Astrocyte of the spinal cord (primary cell): ENCODE measurements around the gene SENP2.
A peak's percentile ranks its signal among the peaks of the same experiment; 100 is the strongest.
"Not testable (repeated sequence)": the region's sequence is repeated elsewhere in the genome, so short reads cannot be mapped to it uniquely, and the experiment has no call there.

Experiments used
- DNase-seq: peaks from one replicate; pipeline ENCODE4 v3.0.0; 2011; ENCODE audit warnings: low read depth, low spot score
- H3K4me3 ChIP-seq: 2 replicates; pipeline ENCODE4 v1.5.1; 2011; ENCODE audit warnings: low read depth, mild to moderate bottlenecking, low read length, moderate library complexity
- in situ Hi-C: cut with HindIII; loops from 2 replicates; pipeline ENCODE4 v1.10.0; 2017; ENCODE audit warnings: low sequenced_read_pairs
- TF ChIP-seq, protein P1 (sequence below): IDR thresholded peaks from 2 replicates; pipeline ENCODE4 v1.5.1; 2012; ENCODE audit warnings: low read depth, mild to moderate bottlenecking, low read length, inconsistent platforms

The SENP2 gene

DNA sequence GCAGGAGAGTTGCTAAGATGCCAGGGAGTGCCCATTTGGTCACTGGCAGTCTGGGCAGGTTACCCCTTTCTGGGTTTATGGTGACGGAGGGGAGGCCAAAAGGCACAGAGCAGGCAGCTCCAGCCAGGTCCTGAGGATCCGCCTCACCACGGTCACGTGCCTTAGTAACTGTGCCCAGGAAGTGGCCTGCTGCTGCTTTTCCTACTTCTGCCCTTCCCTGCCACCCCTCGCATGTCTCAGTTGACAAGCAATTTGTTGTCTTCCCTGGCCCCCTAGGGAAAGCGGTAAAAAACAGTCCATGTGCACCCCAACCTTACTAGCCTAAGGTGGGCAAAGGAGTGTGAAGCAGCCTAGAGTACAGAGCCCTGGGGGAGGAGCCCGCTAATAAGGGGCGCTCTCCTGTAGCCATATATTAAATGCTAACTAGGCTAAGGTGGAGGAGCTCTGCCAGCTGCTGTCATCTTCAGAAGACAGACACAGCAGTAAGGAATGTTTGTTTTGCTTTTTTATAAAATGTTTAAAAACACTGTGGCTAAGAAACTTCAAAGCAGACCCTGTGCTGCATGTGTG lies 24.6 kb upstream of the SENP2 start:
- in situ Hi-C loops = no loop called here
- TF ChIP-seq, protein P1, sequence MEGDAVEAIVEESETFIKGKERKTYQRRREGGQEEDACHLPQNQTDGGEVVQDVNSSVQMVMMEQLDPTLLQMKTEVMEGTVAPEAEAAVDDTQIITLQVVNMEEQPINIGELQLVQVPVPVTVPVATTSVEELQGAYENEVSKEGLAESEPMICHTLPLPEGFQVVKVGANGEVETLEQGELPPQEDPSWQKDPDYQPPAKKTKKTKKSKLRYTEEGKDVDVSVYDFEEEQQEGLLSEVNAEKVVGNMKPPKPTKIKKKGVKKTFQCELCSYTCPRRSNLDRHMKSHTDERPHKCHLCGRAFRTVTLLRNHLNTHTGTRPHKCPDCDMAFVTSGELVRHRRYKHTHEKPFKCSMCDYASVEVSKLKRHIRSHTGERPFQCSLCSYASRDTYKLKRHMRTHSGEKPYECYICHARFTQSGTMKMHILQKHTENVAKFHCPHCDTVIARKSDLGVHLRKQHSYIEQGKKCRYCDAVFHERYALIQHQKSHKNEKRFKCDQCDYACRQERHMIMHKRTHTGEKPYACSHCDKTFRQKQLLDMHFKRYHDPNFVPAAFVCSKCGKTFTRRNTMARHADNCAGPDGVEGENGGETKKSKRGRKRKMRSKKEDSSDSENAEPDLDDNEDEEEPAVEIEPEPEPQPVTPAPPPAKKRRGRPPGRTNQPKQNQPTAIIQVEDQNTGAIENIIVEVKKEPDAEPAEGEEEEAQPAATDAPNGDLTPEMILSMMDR = no peak
- H3K4me3 ChIP-seq = no peak overlapping the region
- DNase-seq = no peak

DNA sequence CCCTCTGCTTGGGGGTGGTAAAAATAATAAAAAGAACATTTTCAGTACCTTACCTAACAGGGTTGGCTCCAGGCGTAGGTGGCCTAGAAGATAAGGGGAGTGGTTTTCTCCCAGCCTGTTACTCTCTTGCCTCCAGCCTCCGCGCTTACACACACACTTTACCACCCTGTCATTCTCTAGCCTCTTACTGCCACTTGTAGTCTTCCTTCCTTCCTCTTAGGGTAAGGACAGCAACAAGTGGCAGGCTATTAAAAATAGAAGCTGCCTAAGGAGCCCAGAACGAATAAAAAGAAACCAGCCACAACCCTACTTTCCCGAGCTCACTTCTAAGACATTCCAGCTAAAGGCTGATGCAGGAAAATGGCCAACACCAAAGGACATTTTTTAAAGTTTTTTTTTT lies 24.1 kb upstream of the SENP2 start:
- DNase-seq = no peak
- in situ Hi-C loops = no loop called here
- TF ChIP-seq, protein P1 = no peak
- no peak overlapping the region for H3K4me3 ChIP-seq

DNA sequence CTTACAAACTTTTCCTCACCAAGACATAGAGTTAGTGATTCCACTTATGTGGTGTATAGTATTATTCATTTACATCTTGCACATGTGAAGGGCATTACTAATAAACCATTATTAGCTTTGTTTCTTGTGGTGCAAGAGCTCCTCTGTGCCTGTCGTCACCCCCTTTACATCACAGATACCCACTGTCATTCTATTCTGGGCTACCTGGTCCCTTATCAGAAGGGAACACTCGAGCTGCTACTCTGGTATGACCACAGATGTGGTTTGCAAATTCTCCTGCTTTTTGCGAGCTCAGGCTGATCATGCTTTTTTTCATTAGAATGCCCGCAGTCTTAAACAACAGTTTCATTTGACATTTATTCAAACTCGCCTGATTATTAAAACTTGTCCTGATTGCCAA lies 13.9 kb upstream of the SENP2 start:
- no peak for DNase-seq
- in situ Hi-C loops = no loop called here
- H3K4me3 ChIP-seq = no peak overlapping the region
- TF ChIP-seq, protein P1 = no peak

DNA sequence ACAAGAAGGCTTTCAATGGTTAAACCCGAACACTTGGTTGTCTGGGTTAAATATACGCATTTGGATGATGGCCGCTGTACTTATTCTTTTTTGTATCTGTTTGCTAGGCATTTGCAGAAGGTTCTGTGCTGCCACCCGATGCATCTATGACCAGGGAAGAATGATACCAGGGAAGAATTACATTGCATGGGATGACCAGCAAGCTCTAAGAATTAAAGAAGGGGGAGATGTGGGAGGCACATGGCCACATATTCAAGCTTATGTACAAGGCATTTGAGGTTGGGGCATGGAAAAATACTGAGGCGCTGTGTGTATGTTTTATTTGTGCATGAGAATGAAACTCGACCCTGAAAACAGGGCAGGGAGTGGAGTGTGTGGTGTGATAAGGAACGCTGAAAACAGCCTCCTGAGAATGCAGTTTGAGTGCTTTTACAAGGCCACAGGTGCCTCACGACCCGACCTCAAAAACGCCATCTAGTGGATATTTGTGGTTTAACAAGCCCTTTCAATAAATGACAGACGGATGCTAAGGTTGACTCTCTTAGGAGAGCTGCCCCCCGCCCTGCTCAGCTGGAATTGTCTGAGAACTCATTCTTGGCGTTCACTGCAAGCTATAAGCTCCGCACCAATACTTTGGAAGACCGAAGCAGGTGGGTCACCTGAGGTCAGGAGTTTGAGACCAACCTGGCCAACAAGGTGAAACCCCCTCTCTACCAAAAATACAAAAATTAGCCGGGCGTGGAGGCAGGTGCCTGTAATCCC lies 10.8 kb upstream of the SENP2 start:
- H3K4me3 ChIP-seq, in situ Hi-C loops: not testable (repeated sequence)
- peak; percentile 44 for DNase-seq
- TF ChIP-seq, protein P1 = peak; percentile 47

DNA sequence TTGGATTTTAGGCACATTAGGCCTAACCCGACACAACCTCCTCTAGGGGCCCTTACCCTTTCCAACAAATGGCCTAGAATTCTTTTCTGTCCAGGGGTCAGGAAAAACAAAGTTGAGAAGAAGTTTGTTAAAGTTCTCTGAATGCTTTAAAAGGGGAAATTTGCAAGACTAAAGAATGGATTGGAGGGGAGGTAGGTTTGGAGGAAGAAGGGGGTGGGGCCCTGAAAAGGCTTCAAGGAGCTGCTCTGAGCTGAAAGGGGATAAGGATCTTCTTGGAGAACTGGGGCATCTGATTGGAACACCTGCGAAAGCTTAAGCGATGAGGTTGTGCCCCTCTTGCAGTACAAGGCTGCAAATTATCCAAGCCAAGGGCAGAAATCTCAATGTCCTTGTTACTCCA lies 3.9 kb upstream of the SENP2 start:
- in situ Hi-C loops = no loop called here
- H3K4me3 ChIP-seq = no peak overlapping the region
- TF ChIP-seq, protein P1 = no peak
- DNase-seq = no peak

DNA sequence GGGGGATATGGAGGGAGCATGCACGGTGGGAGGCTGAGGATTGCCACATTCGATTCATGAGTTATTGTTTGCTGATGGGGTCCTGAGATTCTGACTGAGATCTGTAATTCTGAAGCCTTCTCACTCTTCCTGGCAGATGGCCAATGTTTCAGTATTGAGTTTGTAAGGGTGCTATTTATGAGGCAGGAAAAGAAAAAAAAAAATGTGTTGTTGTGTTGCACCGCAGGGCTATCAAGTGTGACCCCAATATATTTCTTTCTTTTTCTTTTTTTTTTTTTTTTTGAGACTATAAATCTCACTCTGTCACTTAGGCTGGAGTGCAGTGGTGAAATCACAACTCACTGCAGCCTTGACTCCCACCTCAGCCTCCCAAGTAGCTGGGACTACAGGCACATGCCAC lies 3.2 kb upstream of the SENP2 start:
- TF ChIP-seq, protein P1 = no peak
- no peak for DNase-seq
- in situ Hi-C loops = no loop called here
- no peak overlapping the region for H3K4me3 ChIP-seq
